GM18520 (cell line): ENCODE measurements around the gene PI4KB.

Experiments used
- ATAC-seq: cut with Tn5 transposase; IDR thresholded peaks from one replicate; pipeline ENCODE4 v1.9.1; 2021; ENCODE audit not compliant: unreplicated experiment

The PI4KB gene

GRCh38 chr1:151312826-151313225 is 14.4 kb downstream of the PI4KB start:
- ATAC-seq, result no peak

DNA sequence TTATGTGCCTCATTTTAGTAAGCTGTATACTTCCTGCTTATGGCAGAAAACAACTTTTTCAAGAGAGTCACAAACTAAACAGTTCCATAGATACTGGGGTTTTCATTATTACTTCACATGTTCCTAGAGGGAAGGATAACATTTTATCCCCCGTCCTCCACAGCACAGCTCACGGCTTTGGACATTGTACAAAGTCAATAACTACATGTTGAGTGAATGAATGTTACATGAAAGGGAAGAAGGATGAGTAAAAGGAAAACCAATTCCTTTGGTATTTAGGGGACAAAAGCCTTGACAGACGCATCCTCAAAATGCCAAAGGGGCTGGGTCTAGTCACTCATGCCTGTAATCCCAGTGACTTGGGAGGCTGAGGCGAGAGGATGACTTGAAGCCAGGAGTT is 14.8 kb downstream of the PI4KB start:
- no peak for ATAC-seq

GRCh38 chr1:151311589-151312331 is 15.5 kb downstream of the PI4KB start:
- no peak for ATAC-seq

DNA sequence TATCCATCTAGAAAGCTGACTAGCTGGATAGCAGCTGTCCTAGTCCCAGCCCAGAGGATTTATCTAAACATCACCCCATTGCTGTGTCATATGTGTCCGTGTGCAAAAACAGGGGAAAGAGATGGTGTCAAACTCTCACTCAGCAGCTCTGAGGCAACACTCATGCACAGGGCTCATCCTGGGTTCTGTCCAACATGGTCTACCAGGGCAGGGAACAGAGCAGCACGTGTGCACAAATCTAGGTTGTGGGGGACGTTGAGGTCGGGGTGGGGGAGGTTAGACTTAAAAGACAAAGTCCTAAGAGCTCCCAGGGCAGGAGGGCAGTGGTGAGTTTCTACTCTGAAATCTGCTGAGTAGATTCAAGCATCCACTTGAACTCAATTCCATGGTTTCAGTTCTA is 16.2 kb downstream of the PI4KB start:
- ATAC-seq, result no peak

GRCh38 chr1:151309811-151310323 is 17.3 kb downstream of the PI4KB start:
- ATAC-seq, result no peak

GRCh38 chr1:151294742-151295462 is 32.3 kb downstream of the PI4KB start:
- no peak for ATAC-seq

GRCh38 chr1:151293093-151293492 is 34.1 kb downstream of the PI4KB start:
- no peak for ATAC-seq

- no peak for ATAC-seq
Measured at GRCh38 chr1:151292207-151293030, 34.8 kb downstream of the PI4KB start.

GRCh38 chr1:151290709-151291303 is 36.4 kb downstream of the PI4KB start:
- no peak for ATAC-seq

DNA sequence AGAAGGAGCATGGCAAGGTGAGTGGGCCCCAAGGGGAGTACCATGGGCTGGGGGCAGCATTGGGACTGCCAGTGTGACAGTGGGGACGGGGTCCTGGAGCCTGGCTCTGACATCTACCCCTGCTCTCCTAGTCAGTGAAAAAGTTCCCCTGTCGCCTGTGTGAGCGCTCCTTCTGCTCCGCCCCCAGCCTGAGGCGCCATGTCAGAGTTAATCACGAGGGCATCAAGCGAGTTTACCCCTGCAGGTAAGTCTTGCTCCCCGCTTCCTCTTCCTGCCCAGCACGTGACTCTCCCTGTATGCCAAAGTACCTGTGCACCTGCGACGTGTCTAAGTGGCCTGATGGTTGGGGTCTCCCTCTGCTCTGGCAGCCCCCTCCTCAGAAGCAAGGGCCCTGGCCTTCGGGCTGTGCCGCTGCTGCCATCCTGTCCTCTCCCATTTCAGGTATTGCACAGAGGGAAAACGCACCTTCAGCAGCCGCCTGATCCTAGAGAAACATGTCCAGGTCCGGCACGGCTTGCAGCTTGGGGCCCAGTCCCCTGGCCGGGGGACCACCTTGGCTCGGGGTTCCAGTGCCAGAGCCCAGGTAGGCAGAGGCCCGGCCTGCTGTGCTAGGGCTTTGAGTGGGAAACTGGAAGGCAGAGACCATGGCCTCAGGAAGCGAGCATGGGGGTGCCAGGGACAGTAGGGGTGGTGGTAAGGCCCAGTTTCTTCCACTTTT is 37.1 kb downstream of the PI4KB start:
- ATAC-seq, result no peak

DNA sequence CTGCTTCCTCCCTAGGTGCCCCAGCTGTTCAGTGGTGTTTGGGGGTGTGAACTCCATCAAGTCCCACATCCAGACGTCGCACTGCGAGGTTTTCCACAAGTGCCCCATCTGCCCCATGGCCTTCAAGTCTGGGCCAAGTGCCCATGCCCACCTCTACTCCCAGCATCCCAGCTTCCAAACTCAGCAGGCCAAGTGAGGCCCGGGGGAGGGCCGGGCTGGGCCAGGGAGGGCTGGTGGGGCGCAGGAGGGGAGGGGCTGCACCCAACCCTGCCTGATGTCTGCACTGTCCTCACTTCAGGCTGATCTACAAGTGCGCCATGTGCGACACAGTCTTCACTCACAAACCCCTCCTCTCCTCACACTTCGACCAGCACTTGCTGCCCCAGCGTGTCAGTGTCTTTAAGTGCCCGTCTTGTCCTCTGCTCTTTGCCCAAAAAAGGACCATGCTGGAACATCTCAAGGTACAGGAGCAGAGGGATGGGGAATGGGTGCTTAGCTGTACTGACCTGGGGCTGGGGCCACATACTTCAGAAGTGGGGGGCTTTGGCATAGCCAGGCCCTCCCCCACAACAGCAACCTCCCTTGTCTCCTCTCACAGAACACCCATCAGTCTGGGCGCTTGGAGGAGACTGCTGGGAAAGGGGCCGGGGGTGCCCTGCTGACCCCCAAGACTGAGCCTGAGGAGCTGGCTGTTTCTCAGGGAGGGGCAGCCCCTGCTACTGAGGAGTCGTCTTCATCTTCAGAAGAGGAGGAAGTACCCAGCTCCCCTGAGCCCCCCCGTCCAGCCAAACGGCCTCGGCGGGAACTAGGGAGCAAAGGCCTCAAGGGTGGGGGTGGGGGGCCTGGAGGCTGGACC is 37.9 kb downstream of the PI4KB start:
- no peak for ATAC-seq

GRCh38 chr1:151288502-151288901 is 38.7 kb downstream of the PI4KB start:
- no peak for ATAC-seq

- ATAC-seq, result no peak
Measured at GRCh38 chr1:151287767-151288500, 39.3 kb downstream of the PI4KB start.

- no peak for ATAC-seq
Measured at GRCh38 chr1:151287341-151287699, 39.9 kb downstream of the PI4KB start.

DNA sequence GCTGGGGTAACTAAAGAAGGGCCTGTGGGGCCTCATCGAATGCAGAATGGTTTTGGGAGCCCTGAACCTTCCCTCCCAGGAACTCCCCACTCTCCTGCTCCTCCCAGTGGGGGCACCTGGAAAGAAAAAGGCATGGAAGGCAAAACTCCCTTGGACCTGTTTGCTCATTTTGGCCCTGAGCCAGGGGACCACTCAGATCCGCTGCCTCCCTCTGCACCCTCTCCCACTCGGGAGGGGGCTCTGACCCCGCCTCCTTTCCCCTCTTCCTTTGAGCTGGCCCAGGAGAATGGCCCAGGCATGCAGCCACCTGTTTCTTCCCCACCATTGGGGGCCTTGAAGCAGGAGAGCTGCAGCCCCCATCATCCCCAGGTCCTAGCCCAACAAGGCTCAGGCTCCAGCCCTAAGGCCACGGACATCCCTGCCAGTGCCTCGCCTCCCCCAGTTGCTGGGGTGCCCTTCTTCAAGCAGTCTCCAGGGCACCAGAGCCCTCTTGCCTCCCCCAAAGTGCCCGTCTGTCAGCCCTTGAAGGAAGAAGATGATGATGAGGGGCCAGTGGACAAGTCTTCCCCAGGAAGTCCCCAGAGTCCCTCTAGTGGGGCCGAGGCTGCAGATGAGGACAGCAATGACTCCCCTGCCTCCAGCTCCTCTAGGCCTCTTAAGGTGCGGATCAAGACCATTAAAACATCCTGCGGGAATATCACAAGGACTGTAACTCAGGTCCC is 40.4 kb downstream of the PI4KB start:
- no peak for ATAC-seq

- no peak for ATAC-seq
Measured at GRCh38 chr1:151284013-151284577, 43.1 kb downstream of the PI4KB start.

DNA sequence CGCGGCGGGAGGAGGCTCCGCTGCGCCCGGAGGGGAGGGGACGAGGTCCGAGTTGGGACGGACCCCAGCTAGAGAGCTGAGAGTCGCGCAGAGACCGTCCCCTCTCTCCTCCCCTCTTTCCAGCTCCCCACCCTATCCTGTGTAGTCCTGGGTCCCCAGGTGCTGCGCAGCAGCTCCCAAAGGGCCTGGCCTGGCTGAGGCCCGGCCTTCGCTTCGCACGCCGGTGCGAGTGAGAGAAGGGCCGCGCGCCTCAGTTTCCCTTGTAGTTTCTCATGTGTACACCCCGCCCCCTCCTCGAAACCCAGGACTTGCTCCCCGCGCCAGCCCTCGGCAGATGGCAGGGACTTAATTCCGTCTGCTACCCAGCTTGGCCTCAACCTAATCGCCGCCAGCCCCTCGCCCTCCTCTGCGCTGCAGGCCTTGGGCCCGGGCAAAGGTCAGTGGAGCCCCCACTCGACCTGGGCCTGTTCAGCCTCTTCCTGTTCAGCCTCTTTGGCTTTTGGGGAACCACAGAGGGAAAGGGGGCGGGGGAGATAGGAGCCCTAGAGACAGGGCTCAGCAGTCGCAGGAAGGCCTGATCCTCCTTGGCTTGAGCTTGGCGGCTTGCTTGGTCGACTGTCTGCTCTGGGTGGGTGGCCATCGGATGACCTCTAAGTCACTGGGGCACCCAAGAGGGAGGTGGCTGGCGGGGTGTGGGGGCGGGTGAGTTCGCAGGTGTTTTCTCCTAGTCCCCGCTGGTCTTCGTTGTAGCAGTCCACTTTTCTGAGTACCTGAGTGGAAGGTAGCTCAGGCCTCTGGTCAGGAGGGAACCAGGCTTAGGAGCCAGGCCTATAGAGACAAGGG is 44.1 kb downstream of the PI4KB start:
- no peak for ATAC-seq
